Sigmoid colon (tissue), 4 donors: Measurements from ENCODE around the gene PRXL2C.

Source experiments
- EP300 ChIP-seq, 4 donors: sonication (generic); formaldehyde crosslinking; IDR thresholded peaks; one replicate each; pipeline ENCODE4 v1.6.1; 2017; ENCODE audit warnings: antibody characterized with exemption in 4 of 4
- POLR2AphosphoS5 ChIP-seq, 4 donors: sonication (generic); formaldehyde crosslinking; IDR thresholded peaks; one replicate each; pipeline ENCODE4 v1.6.1; 2017; ENCODE audit warnings: antibody characterized with exemption in 4 of 4

GRCh38 chr9:96620181-96620514, 35.0 kb downstream of the PRXL2C start:
- TF ChIP-seq EP300 (IDR thresholded peaks at IDR 0.05), result no peak
- TF ChIP-seq POLR2AphosphoS5 (IDR thresholded peaks at IDR 0.05), result no peak
